Retinal pigment epithelial cell (primary cell): ENCODE results near the gene INCENP.

ENCODE experiments used
- DNase-seq: peaks from one replicate; pipeline ENCODE4 v3.0.0-alpha.2; 2010; ENCODE audit warnings: low read depth
- H3K4me3 ChIP-seq: 2 replicates; pipeline ENCODE4 v1.5.1; 2011; ENCODE audit warnings: mild to moderate bottlenecking, low read length, control low read depth, moderate library complexity
- TF ChIP-seq, protein P1 (sequence below): conservative IDR thresholded peaks from 2 replicates; pipeline ENCODE4 v1.5.1; 2011; ENCODE audit warnings: low read depth, low read length, control low read depth, inconsistent platforms

INCENP gene

DNA sequence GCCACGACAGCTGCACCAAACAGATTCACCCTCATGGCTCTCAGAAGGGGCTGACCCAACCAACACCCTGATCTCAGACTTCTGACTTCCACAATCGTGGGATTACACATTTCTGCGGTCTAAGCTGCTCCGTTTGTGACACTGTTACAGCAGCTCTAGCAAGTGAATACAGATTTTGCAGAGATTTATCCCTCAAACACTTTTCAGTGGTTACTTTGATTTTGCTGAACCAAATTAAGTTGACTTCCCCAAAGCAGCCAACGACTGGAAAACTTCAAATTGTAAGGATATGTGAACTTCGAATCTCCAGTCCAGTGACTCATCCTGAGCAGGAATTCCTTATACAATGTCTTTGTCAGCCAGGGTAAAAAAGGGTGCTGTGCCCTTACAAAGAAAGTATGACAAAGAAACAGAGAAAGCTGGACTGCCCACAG lies 14.8 kb upstream of the INCENP start:
- H3K4me3 ChIP-seq, result no peak overlapping the region
- no peak for DNase-seq

DNA sequence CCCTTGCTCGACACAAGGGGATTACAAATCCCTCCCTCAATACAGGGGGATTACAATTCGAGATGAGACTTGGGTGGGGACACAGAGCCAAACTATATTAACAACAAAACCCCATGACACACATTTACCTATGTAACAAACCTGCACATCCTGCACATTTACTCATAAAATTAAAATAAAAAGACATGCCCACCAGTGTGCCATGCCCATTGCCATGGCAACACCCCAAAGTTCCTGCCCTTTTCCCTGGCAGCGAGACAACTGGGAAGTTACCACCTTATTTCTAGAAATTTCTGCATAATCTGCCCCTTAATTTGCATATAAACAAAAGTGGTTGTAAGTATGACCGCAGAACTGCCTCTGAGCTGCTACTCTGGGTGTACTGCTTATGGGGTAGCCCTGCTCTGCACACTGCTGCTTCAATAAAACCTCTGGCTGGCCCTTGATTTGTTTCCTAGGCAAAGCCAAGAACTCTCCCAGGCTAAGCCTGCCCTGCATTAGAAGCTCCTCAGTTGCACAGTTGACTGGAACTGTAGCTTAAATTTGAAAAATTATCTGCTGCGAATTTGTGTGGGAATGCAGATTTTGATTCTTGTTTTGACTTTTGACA lies 8.6 kb upstream of the INCENP start:
- H3K4me3 ChIP-seq, result no peak overlapping the region
- no peak for DNase-seq
- TF ChIP-seq, protein P1, sequence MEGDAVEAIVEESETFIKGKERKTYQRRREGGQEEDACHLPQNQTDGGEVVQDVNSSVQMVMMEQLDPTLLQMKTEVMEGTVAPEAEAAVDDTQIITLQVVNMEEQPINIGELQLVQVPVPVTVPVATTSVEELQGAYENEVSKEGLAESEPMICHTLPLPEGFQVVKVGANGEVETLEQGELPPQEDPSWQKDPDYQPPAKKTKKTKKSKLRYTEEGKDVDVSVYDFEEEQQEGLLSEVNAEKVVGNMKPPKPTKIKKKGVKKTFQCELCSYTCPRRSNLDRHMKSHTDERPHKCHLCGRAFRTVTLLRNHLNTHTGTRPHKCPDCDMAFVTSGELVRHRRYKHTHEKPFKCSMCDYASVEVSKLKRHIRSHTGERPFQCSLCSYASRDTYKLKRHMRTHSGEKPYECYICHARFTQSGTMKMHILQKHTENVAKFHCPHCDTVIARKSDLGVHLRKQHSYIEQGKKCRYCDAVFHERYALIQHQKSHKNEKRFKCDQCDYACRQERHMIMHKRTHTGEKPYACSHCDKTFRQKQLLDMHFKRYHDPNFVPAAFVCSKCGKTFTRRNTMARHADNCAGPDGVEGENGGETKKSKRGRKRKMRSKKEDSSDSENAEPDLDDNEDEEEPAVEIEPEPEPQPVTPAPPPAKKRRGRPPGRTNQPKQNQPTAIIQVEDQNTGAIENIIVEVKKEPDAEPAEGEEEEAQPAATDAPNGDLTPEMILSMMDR, result no peak

More for the DNA sequence above, 14.8 kb upstream of the INCENP start:
- TF ChIP-seq, protein P1, result no peak

DNA sequence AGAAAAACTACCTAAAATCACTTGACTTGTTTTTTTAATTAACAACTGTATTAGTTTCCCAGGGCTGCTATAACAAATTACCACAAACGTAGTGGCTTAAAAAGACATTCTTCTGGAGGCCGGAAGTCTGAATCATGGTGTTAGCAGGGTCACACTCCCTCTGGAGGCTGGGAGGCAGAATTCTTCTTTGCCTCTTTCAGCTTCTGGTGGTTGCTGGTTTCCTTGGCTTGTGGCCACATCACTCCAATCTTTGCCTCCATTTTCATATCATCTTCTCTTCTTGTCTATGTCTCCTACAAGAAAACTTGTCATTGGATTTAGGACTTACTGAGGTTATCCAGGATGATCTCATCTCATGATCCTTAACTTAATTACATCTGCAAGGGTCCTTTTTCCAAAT lies 7.4 kb upstream of the INCENP start:
- H3K4me3 ChIP-seq, result no peak overlapping the region
- TF ChIP-seq, protein P1, result no peak
- DNase-seq, result no peak

DNA sequence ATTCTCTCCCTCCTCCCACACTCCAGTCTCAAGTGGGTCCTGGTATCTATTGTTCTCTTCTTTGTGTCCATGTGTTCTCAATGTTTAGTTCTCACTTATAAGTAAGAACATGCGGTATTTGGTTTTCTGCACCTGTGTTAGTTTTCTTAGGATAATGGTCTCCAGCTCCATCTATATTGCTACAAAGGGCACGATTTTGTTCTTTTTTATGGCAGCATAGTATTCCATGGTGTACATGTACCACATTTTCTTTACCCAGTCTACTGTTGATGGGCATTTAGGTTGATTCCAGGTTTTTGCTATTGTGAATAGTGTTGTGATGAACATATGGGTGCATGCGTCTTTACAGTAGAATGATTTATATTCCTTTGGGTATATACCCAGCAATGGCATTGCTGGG lies 4.2 kb upstream of the INCENP start:
- TF ChIP-seq, protein P1, result no peak
- H3K4me3 ChIP-seq, result no peak overlapping the region
- no peak for DNase-seq

DNA sequence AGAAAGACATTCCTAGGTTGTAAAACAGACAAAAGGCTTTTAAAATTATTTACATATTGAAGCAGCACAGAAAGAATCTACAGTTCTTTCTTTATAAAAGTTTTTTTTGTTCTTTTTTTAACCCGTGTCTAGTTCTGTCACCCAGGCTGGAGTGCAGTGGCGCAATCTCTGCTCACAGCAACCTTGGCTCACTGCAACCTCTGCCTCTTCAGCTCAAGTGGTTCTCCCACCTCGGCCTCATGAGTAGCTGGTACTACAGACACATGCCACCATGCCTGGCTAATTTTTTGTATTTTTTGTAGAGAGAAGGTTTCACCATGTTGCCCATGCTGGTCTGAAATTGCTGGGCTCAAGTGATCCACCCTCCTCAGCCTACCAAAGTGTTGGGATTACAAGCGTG lies 3.8 kb upstream of the INCENP start:
- DNase-seq, result no peak
- H3K4me3 ChIP-seq, result no peak overlapping the region
- TF ChIP-seq, protein P1, result no peak

DNA sequence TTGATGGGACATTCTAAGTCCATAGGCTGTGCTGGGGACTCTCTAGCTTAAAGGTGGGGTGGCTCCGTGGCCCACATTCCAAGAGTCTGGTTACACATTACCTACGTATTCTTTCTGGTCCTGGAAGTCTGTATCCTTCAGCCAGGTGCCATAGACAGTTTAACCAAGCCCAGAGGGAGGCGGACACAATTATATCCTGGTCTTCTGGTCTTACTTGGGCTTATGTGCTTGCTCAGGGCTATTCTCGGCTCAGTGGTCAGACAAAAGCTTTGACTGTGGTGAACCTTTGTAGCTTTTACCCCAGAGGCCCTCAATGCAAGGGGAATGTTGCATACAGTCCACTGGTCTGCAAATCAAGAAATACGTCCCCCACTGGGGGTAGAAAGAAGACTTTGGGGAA lies 3.4 kb upstream of the INCENP start:
- no peak for DNase-seq
- TF ChIP-seq, protein P1, result no peak

DNA sequence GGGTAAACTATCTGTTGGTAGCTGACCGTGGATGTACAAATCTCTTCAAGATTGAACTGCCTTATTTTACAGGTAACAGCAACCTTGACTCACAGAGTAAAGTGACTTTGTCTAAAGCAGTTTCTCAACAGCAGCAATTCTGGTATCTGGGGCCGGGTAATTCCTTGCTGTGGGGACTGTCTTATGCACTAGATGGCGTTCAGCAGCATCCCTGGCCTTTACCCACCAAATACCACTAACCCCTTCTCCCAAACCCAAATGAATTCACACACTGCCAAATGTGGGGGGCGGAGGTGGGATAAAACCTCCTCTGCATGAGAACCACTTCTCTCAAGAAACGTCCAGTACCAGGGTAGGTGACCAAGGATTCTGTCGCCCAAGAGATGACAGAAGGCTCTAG lies 1.7 kb upstream of the INCENP start:
- DNase-seq, result no peak
- H3K4me3 ChIP-seq, result no peak overlapping the region
- TF ChIP-seq, protein P1, result peak; percentile 6

More for the DNA sequence above, 3.4 kb upstream of the INCENP start:
- no peak overlapping the region for H3K4me3 ChIP-seq
